Natural killer cell (primary cell): ENCODE results near the gene MRPS15. TPM values are rescaled to one million over a fixed set of nuclear protein-coding genes. Genes with fewer than 3 reads are reported as not detected.

Experiments used
- ATAC-seq, 3 donors: fragments of 150-1000 bp in 2 of 3; fragments of 200-7000 bp in 1 of 3; cut with Tn5 transposase; 1 replicate in 1 of 3; 2 replicates in 2 of 3; pipeline ENCODE4 v1.10.0; 2021; ENCODE audit warnings: mild to moderate bottlenecking in 2 of 3, moderate library complexity in 2 of 3
- DNase-seq, 2 donors: peaks; one replicate each; pipeline versions ENCODE4 v3.0.0 to v3.0.0-alpha.2; 2013 to 2021; ENCODE audit warnings: mixed read lengths in 1 of 2
- H3K27ac ChIP-seq: one replicate; pipeline ENCODE4 v1.5.1; 2013; ENCODE audit warnings: mild to moderate bottlenecking, low read length
- H3K27me3 ChIP-seq: one replicate; pipeline ENCODE4 v1.6.1; 2013; ENCODE audit warnings: low read length; ENCODE audit not compliant: control insufficient read depth, insufficient read depth
- H3K36me3 ChIP-seq: one replicate; pipeline ENCODE4 v1.6.1; 2013; ENCODE audit warnings: low read length; ENCODE audit not compliant: control insufficient read depth, insufficient read depth
- H3K4me1 ChIP-seq: one replicate; pipeline ENCODE4 v1.6.1; 2013; ENCODE audit warnings: low read length; ENCODE audit not compliant: control insufficient read depth, insufficient read depth
- H3K4me3 ChIP-seq: one replicate; pipeline ENCODE4 v1.5.1; 2013; ENCODE audit warnings: low read length
- H3K9me3 ChIP-seq: one replicate; pipeline ENCODE4 v1.6.1; 2013; ENCODE audit warnings: low read length; ENCODE audit not compliant: control insufficient read depth, insufficient read depth
- H3K27ac Mint-ChIP-seq, 2 donors: one replicate each; pipeline ENCODE4 v1.8.0; 2022; ENCODE audit warnings: mild to moderate bottlenecking in 2 of 2, mixed read lengths in 2 of 2, moderate library complexity in 1 of 2
- H3K27me3 Mint-ChIP-seq, 2 donors: one replicate each; pipeline ENCODE4 v1.8.0; 2022; ENCODE audit warnings: low read depth in 2 of 2, mixed read lengths in 2 of 2
- H3K36me3 Mint-ChIP-seq: one replicate; pipeline ENCODE4 v1.8.0; 2022; ENCODE audit warnings: mixed read lengths
- H3K4me1 Mint-ChIP-seq, 2 donors: one replicate each; pipeline ENCODE4 v1.8.0; 2022; ENCODE audit warnings: mixed read lengths in 2 of 2
- H3K4me3 Mint-ChIP-seq: one replicate; pipeline ENCODE4 v1.8.0; 2022; ENCODE audit warnings: mild to moderate bottlenecking, moderate library complexity, mixed read lengths
- H3K9me3 Mint-ChIP-seq, 2 donors: one replicate each; pipeline ENCODE4 v1.8.0; 2022; ENCODE audit warnings: mixed read lengths in 2 of 2
- CTCF ChIP-seq: fragments of 200-600 bp; IDR thresholded peaks from one replicate; pipeline ENCODE4 v1.8.0; 2022; ENCODE audit warnings: antibody characterized with exemption
- WGBS: methylation state at CpG from one replicate; pipeline ENCODE4 v1.1.7; 2013; ENCODE audit warnings: missing lambda C conversion rate; ENCODE audit not compliant: insufficient coverage; 5-methylcytosine and 5-hydroxymethylcytosine counted together
- intact Hi-C: fragments of 100-400 bp; cut with micrococcal nuclease; formaldehyde crosslinking; loops from one replicate; pipeline ENCODE4 v1.14.2; 2022
- total RNA-seq, 4 donors: library from RNA; stranded (reverse); fragments of 120-200 nt in 1 of 4; gene quantifications; one replicate each; pipeline versions ENCODE4 v1.2.3 to v1.2.4, GENCODE V29; 2013 to 2022

MRPS15 gene
- total RNA-seq, 3 donors from 2014 or later (not counting 1 experiment from before 2014, with no cell fraction given), result 28.2 to 38.2 (median 32.0) TPM

GRCh38 chr1:36471830-36472641 lies 7.9 kb upstream of the MRPS15 start:
- H3K9me3 ChIP-seq, result no peaks in the 10 kb centered on the region
- Mint-ChIP-seq H3K9me3 (no peaks in the 10 kb centered on the region), H3K27me3 (no peaks in the 10 kb centered on the region), H3K36me3 (no peaks in the 10 kb centered on the region), H3K4me3 (no peak overlapping the region), H3K4me1 (no peaks in the 10 kb centered on the region), H3K27ac (no peak overlapping the region)
- no peak overlapping the region for H3K27ac ChIP-seq
- DNase-seq (no peak), ATAC-seq (no peak)
- WGBS, result 92% methylated on average over 22 of the region's 22 CpGs
- no peaks in the 10 kb centered on the region for H3K36me3 ChIP-seq
- no peaks in the 10 kb centered on the region for H3K27me3 ChIP-seq
- no peak overlapping the region for H3K4me3 ChIP-seq
- H3K4me1 ChIP-seq, result no peaks in the 10 kb centered on the region
- TF ChIP-seq CTCF, result no peak
- intact Hi-C loops, result no loop called here

GRCh38 chr1:36469163-36469562 lies 5.0 kb upstream of the MRPS15 start:
- DNase-seq (no peak), ATAC-seq (no peak)
- Histone ChIP-seq H3K9me3 (no peaks in the 10 kb centered on the region), H3K27ac (no peak overlapping the region), H3K4me1 (peaks cover 3% of the 10 kb centered on the region), H3K36me3 (no peaks in the 10 kb centered on the region), H3K4me3 (no peak overlapping the region), H3K27me3 (no peaks in the 10 kb centered on the region)
- WGBS, result 58% methylated on average over 2 of the region's 2 CpGs
- H3K4me1 Mint-ChIP-seq, result peaks cover 7% of the 10 kb centered on the region in 2 donors
- H3K9me3 Mint-ChIP-seq, result no peaks in the 10 kb centered on the region
- no peak overlapping the region for H3K4me3 Mint-ChIP-seq
- no peak overlapping the region for H3K27ac Mint-ChIP-seq
- H3K36me3 Mint-ChIP-seq, result no peaks in the 10 kb centered on the region
- TF ChIP-seq CTCF, result no peak
- intact Hi-C loops, result no loop called here
- H3K27me3 Mint-ChIP-seq, result no peaks in the 10 kb centered on the region

GRCh38 chr1:36467700-36468455 lies 3.7 kb upstream of the MRPS15 start:
- 94% methylated on average over 10 of the region's 10 CpGs for WGBS
- Mint-ChIP-seq H3K9me3 (no peaks in the 10 kb centered on the region), H3K4me3 (no peak overlapping the region), H3K4me1 (peaks cover 16% of the 10 kb centered on the region in 2 donors), H3K27me3 (no peaks in the 10 kb centered on the region), H3K36me3 (no peaks in the 10 kb centered on the region), H3K27ac (peak overlapping the region in 1 of 2 donors; percentile 47)
- Histone ChIP-seq H3K9me3 (no peaks in the 10 kb centered on the region), H3K36me3 (no peaks in the 10 kb centered on the region), H3K4me1 (peaks cover 13% of the 10 kb centered on the region), H3K27me3 (no peaks in the 10 kb centered on the region), H3K4me3 (no peak overlapping the region), H3K27ac (no peak overlapping the region)
- no peak for TF ChIP-seq CTCF
- no peak for DNase-seq
- ATAC-seq, result no peak
- intact Hi-C loops, result no loop called here
